Activated CD4-positive, alpha-beta T cell treated with anti-CD3 and anti-CD28 coated beads, Interleukin-2, amount 10 ng/mL, durations not matched to agents 7 days and 5 days (primary cell): ENCODE measurements around the gene KLK15. TPM values are rescaled to one million over a fixed set of nuclear protein-coding genes. Genes with fewer than 3 reads are reported as not detected.
"Not testable (repeated sequence)": the region's sequence is repeated elsewhere in the genome, so short reads cannot be mapped to it uniquely, and the experiment has no call there.

Experiments used
- CTCF ChIA-PET: fragments of 350-600 bp; sonication (Branson Sonifier 250); formaldehyde crosslinking; loops from one replicate; lab custom pipeline; 2021; ENCODE audit warnings: antibody characterized with exemption; lab: Charles Lee
- POLR2A ChIA-PET: fragments of 350-600 bp; sonication (Branson Sonifier 250); formaldehyde crosslinking; loops from one replicate; lab custom pipeline; 2021; ENCODE audit warnings: antibody characterized with exemption; lab: Charles Lee
- DNase-seq: peaks from one replicate; pipeline ENCODE4 v3.0.0-alpha.2; 2020
- H3K27ac Mint-ChIP-seq: one replicate; pipeline ENCODE4 v1.8.0; 2021; ENCODE audit warnings: mild to moderate bottlenecking, moderate library complexity, mixed read lengths
- H3K27me3 Mint-ChIP-seq: one replicate; pipeline ENCODE4 v1.8.0; 2021; ENCODE audit warnings: mixed read lengths
- H3K36me3 Mint-ChIP-seq: one replicate; pipeline ENCODE4 v1.8.0; 2021; ENCODE audit warnings: low read depth, mixed read lengths
- H3K4me1 Mint-ChIP-seq: one replicate; pipeline ENCODE4 v1.8.0; 2021; ENCODE audit warnings: mixed read lengths
- H3K4me3 Mint-ChIP-seq: one replicate; pipeline ENCODE4 v1.8.0; 2021; ENCODE audit warnings: mild to moderate bottlenecking, moderate library complexity, mixed read lengths
- H3K9me3 Mint-ChIP-seq: one replicate; pipeline ENCODE4 v1.8.0; 2021; ENCODE audit warnings: mixed read lengths
- total RNA-seq, 2 experiments: library from RNA; stranded (reverse); gene quantifications; one replicate each; pipeline ENCODE4 v1.2.3, GENCODE V29; 2021

KLK15 gene
- total RNA-seq, 2 experiments from 2014 or later, result not detected

DNA sequence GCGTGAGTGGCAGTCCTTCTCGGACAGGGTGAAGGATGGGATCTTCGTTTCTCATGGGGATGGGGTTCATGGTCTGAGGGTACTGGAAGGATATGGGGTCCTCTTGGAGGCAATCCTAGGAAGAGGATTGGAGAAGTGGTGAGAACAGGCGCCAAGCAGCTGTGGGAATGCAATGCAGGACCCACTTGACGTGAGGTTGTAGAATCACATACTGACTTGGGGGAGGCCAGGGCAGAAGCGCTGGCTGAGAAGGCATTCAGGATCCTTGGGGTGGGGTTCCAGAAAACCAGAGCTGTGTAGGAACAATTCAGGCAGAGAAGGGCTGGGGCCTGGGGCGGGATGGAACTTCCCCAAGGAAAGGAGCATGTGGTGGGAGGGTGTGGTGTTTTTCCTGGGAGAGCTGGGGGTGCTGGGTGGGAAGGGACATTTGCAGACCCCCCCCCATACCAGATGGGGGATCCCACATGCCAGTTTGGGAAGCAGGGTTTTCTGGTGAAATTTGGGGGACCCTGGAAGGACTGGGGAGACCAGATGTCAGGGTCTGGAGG, 10.6 kb downstream of the KLK15 start:
- Mint-ChIP-seq H3K4me1 (peaks cover 28% of the 10 kb centered on the region), H3K27me3 (peaks cover 41% of the 10 kb centered on the region), H3K9me3 (no peaks in the 10 kb centered on the region), H3K36me3 (no peaks in the 10 kb centered on the region), H3K4me3 (no peak overlapping the region), H3K27ac (no peak overlapping the region)
- ChIA-PET CTCF (no interaction called here), POLR2A (no interaction called here)
- DNase-seq, result no peak

DNA sequence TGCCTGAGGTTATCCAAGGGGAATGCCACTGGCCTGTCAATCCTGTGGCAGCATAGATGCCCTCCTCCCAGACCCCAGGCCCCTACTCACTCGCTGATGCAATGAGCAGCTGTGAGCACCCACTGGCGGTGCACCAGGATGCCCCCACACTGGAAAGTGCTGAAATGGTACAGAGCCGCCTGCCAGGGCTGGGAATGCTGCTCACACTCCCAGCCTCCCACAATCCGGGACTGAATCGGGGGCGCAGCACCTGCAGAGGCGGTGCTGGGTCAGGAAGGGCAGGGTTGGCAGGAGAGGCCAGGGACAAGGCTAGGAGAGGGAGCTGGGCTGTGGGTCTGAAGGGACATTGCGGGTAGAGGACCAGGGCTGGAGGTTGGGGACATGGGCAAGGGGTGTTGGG, 11.8 kb downstream of the KLK15 start:
- Mint-ChIP-seq H3K27me3 (peaks cover 41% of the 10 kb centered on the region), H3K36me3 (no peaks in the 10 kb centered on the region), H3K4me3 (no peak overlapping the region), H3K4me1 (peaks cover 34% of the 10 kb centered on the region), H3K27ac (no peak overlapping the region), H3K9me3 (no peaks in the 10 kb centered on the region)
- POLR2A ChIA-PET, result no interaction called here
- no peak for DNase-seq
- CTCF ChIA-PET, result no interaction called here

- POLR2A ChIA-PET, result no interaction called here
- no peak overlapping the region for H3K4me3 Mint-ChIP-seq
- no peak for DNase-seq
- peak overlapping the region; percentile 15 for H3K27ac Mint-ChIP-seq
- H3K4me1 Mint-ChIP-seq, result peaks cover 34% of the 10 kb centered on the region
- H3K27me3 Mint-ChIP-seq, result peaks cover 40% of the 10 kb centered on the region
- no peaks in the 10 kb centered on the region for H3K9me3 Mint-ChIP-seq
- no peaks in the 10 kb centered on the region for H3K36me3 Mint-ChIP-seq
- CTCF ChIA-PET, result no interaction called here
Measured at GRCh38 chr19:50821248-50821612, 12.1 kb downstream of the KLK15 start.

DNA sequence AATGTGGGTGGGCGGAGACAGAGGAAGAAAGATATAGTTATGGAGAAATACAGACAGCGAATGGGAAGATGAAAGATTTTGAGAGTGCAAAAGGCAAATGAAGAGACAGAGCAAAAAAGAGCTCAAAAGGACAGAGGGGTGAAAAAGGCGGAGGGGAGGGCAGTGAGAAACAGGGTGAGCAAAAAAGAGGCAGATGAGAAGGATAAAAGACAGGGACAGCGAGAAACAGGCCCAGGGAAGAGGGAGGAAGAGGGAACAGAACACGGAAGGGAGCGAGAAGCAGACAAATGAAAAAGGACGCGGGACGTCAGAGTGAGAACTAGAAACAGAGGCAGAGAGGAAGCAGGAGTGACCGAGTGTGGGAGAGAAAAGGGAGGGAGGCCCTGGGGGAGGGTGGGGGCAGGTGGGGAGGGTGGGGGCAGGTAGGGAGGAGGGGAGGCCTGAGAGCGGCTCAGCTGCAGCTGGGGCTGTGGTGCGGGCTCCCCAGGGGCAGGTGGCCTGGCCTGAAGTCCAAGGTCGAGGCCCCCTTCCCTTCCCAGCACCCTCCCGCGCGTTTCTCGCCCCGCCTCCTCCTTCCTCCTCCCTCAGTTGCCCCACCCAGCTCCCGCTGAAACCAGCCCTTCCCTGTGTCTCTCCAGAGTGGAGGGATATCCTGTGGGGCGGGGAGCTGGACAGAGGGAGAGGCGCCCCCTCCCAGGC, 12.7 kb downstream of the KLK15 start:
- no peaks in the 10 kb centered on the region for H3K36me3 Mint-ChIP-seq
- H3K27me3 Mint-ChIP-seq, result peaks cover 40% of the 10 kb centered on the region
- H3K4me3 Mint-ChIP-seq, result peak overlapping the region; percentile 11
- CTCF ChIA-PET, result no interaction called here
- no peaks in the 10 kb centered on the region for H3K9me3 Mint-ChIP-seq
- no peak for DNase-seq
- H3K27ac Mint-ChIP-seq, result peak overlapping the region; percentile 15
- peaks cover 34% of the 10 kb centered on the region for H3K4me1 Mint-ChIP-seq
- POLR2A ChIA-PET, result no interaction called here

DNA sequence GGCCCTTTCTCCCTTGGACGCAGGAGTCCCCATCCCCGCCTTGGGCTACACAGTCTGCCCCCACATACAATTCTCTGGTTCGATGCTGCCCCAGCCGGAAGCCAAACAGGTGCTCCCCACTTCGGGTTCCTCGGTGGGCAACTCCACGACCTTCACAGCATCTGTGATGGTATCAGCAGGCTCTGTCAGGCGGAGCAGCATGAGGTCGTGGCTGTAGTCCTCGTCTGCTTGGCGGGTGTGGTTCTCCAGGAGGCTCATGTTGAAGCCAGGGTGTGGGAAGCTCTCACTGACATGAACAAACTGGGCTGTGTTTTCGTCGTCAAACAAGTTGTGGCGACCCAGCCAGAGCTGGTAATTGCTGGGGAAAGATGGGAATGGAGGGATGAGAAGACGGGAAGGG, 13.3 kb downstream of the KLK15 start:
- POLR2A ChIA-PET, result interaction anchor here (0.9 kb wide), 1 partner anchor 15 kb away, joined by 3 read pairs; no protein-coding TSS in a partner anchor
- peaks cover 40% of the 10 kb centered on the region for H3K27me3 Mint-ChIP-seq
- no peak overlapping the region for H3K4me3 Mint-ChIP-seq

GRCh38 chr19:50819636-50820035, 13.7 kb downstream of the KLK15 start:
- H3K4me3 Mint-ChIP-seq, result no peak overlapping the region
- POLR2A ChIA-PET, result interaction anchor here (0.9 kb wide), 1 partner anchor 15 kb away, joined by 3 read pairs; no protein-coding TSS in a partner anchor
- no peaks in the 10 kb centered on the region for H3K36me3 Mint-ChIP-seq
- no peak overlapping the region for H3K27ac Mint-ChIP-seq
- no peak for DNase-seq
- H3K27me3 Mint-ChIP-seq, result peaks cover 43% of the 10 kb centered on the region
- CTCF ChIA-PET, result interaction anchor here (1.0 kb wide), 1 partner anchor 15 kb away, joined by 3 read pairs; no protein-coding TSS in a partner anchor
- no peaks in the 10 kb centered on the region for H3K9me3 Mint-ChIP-seq
- H3K4me1 Mint-ChIP-seq, result peaks cover 34% of the 10 kb centered on the region

More for the DNA sequence above, 13.3 kb downstream of the KLK15 start:
- DNase-seq, result no peak
- Mint-ChIP-seq H3K36me3 (no peaks in the 10 kb centered on the region), H3K9me3 (no peaks in the 10 kb centered on the region), H3K4me1 (peaks cover 34% of the 10 kb centered on the region), H3K27ac (peak overlapping the region; percentile 47)
- CTCF ChIA-PET, result no interaction called here

DNA sequence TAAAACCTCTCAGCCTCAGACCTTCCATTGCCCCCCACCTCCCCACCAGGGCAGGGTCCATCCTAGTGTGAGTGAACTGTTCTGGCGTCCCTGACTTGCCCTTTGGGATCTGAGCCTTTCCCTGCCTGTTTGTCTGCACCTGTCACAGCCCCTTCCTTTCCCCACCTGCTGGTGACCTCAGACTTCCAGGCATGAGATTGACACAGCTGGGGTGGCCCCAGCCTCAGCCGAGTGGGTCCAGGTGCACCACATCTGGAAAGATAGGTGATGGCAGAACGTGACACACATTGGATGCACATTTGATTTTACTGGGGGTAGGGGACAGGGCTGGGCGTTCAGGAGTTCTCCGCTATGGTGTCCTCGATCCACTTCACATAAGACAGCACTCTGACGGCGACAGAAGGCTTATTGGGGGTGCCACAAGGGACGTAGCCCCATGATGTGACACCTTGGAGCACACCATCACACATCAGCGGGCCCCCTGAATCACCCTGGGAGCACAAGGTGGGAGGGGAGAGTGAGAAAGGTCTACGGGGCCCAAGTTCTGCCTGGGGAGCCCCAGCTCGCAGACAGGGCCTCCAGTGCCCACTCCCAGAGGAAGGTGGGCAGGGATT, 14.4 kb downstream of the KLK15 start:
- POLR2A ChIA-PET, result interaction anchor here (0.9 kb wide), 1 partner anchor 14 kb away, joined by 3 read pairs; no protein-coding TSS in a partner anchor
- H3K4me1 Mint-ChIP-seq, result peaks cover 34% of the 10 kb centered on the region
- H3K9me3 Mint-ChIP-seq, result no peaks in the 10 kb centered on the region
- DNase-seq, result no peak
- peaks cover 46% of the 10 kb centered on the region for H3K27me3 Mint-ChIP-seq
- no peaks in the 10 kb centered on the region for H3K36me3 Mint-ChIP-seq
- peak overlapping the region; percentile 65 for H3K4me3 Mint-ChIP-seq
- CTCF ChIA-PET, result interaction anchor here (0.7 to 1.0 kb wide), 2 partner anchors 14 kb away, joined by 3 read pairs; partner anchors contain the start of gene KLK15
- peak overlapping the region; percentile 62 for H3K27ac Mint-ChIP-seq

DNA sequence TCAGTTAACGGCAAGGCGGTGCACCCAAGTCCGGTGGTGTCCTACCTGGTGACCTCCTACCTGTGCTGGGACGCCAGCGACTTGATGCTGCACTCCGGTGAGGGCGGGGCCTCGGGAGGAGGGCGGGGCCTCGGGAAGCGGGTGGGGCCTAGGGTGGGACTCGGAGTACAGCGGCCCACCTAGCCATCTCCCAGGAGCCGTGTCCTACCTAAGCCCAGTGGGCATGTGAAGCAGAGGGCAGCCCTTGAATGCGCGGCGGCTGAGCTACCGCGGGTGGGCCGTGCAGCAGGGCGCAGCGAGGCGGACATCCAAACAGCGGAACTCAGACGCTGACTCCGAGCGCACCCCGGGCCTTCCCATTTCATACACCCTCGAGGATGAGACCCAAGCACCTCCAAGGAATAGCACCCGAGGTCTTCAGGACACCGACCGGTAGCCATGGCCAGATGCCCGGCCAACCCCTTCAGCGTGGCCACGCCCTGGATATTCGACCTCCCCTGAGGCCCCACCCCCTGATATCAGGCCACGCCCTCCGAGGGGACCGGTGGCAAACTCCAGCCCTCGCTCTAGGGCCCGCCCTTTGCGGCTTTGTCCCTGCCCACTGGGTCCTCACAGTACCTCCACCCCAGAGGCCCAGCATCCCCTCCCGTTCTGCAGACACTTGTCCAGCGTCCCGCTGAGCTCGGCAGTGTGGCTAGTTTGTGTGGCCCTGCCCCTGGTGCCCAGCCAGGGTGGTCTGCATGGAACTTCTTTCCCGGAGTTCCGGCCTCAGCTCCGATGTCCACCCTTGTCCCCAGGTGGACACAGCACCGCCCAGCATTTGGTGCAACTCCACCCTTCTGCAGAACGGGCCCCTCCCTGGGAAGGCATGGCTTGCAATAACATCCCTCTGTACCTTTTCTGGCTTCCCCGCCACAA, 15.2 kb downstream of the KLK15 start:
- H3K9me3 Mint-ChIP-seq, result no peaks in the 10 kb centered on the region

DNA sequence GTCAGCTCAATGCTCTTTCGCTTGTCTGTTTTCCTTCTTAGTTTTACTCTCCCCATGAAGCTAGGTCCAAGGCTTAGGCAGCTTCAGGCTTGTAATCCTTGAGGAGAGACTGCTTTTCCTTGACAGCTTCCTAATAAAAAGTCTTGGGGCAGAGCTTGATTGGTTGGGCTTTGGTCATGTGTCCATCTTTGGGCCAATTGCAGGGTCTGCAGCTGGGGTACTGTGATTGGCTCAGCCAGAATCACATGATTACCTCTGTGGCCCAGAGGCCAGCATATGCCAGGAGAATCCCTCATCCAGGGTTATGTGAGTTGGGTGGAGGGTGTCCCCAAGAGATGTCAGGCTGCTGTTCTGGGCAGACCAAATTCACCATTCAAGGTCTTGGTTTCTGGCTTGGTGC, 17.9 kb downstream of the KLK15 start:
- POLR2A ChIA-PET, result no interaction called here
- H3K27me3 Mint-ChIP-seq, result peaks cover 28% of the 10 kb centered on the region
- peaks cover 2% of the 10 kb centered on the region for H3K9me3 Mint-ChIP-seq

More for the DNA sequence above, 15.2 kb downstream of the KLK15 start:
- Mint-ChIP-seq H3K27me3 (peaks cover 46% of the 10 kb centered on the region), H3K36me3 (no peaks in the 10 kb centered on the region), H3K4me3 (peak overlapping the region; percentile 65), H3K27ac (peak overlapping the region; percentile 56), H3K4me1 (peaks cover 34% of the 10 kb centered on the region)
- ChIA-PET POLR2A (no interaction called here), CTCF (interaction anchor here (0.7 kb wide), 1 partner anchor 15 kb away, joined by 3 read pairs; the partner anchor contains the start of gene KLK15)
- DNase-seq, result peak; percentile 56

DNA sequence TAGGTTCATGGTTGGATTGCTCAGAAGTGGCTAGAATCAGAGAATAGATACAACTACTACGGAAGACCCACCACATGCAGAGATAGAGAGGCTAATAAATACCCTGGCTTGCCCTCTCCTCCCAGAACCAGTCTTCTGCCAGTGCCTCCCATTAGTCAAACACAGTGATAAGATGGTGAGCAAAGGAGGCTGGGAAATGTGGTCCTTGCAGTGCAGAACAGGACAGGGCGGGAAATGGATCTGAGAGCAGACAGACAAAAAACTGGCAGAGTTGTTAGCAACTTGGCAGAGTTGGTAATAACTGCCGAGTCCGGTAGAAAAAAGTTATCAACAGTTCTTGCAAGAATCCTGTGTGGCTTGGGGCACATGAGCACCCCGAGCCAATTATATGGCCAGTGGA, 18.5 kb downstream of the KLK15 start:
- no peaks in the 10 kb centered on the region for H3K36me3 Mint-ChIP-seq
- CTCF ChIA-PET, result interaction anchor here (0.6 kb wide), 1 partner anchor 126 kb away, joined by 5 read pairs; no protein-coding TSS in a partner anchor
- peaks cover 24% of the 10 kb centered on the region for H3K27me3 Mint-ChIP-seq
- no peak overlapping the region for H3K27ac Mint-ChIP-seq
- no peak for DNase-seq
- H3K4me1 Mint-ChIP-seq, result peaks cover 22% of the 10 kb centered on the region
- H3K9me3 Mint-ChIP-seq, result peaks cover 3% of the 10 kb centered on the region
- no peak overlapping the region for H3K4me3 Mint-ChIP-seq
- POLR2A ChIA-PET, result no interaction called here

More for the DNA sequence above, 17.9 kb downstream of the KLK15 start:
- H3K27ac Mint-ChIP-seq, result no peak overlapping the region
- no peaks in the 10 kb centered on the region for H3K36me3 Mint-ChIP-seq
- peaks cover 27% of the 10 kb centered on the region for H3K4me1 Mint-ChIP-seq
- no peak for DNase-seq
- CTCF ChIA-PET, result interaction anchor here (0.6 kb wide), 1 partner anchor 125 kb away, joined by 5 read pairs; no protein-coding TSS in a partner anchor
- H3K4me3 Mint-ChIP-seq, result no peak overlapping the region

DNA sequence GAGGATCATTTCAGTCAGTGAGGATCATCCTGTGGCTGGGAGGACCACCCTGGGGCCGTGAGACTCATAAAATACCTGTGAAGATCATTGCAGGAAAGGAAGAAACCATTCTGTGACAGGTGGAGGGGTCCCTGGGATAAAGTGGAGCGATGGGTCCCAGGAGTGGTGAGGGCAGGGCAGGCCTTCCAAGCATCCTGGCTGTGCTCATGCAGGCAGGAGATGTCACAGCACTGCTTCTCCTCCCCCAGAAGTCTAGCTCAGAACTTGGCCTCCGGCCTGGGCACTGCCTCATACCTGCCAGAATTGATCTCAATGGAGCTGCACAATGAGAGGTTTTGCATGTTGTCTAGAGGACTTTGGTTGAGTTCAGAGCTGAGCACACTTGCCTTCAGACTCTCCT, 20.9 kb downstream of the KLK15 start:
- POLR2A ChIA-PET, result no interaction called here
- no peaks in the 10 kb centered on the region for H3K36me3 Mint-ChIP-seq
- H3K27ac Mint-ChIP-seq, result no peak overlapping the region

DNA sequence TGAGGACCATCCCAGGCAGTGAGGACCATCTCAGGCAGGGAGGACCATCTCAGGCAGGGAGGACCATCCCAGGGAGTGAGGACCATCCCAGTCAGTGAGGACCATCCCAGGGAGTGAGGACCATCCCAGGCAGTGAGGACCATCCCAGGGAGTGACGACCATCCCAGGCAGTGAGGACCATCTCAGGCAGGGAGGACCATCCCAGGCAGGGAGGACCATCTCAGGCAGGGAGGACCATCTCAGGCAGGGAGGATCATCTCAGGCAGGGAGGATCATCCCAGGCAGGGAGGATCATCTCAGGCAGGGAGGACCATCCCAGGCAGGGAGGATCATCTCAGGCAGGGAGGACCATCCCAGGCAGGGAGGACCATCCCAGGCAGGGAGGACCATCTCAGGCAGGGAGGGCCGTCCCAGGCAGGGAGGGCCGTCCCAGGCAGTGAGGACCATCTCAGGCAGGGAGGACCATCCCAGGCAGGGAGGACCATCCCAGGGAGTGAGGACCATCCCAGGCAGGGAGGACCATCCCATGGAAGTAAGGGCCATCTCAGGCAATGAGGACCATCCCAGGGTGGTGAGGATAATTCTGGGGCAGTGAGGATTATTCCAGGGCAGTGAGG, 21.6 kb downstream of the KLK15 start:
- peaks cover 14% of the 10 kb centered on the region for H3K27me3 Mint-ChIP-seq
- H3K4me3 Mint-ChIP-seq, H3K9me3 Mint-ChIP-seq, CTCF ChIA-PET, DNase-seq, POLR2A ChIA-PET, H3K27ac Mint-ChIP-seq, H3K4me1 Mint-ChIP-seq, H3K36me3 Mint-ChIP-seq: not testable (repeated sequence)

More for the DNA sequence above, 20.9 kb downstream of the KLK15 start:
- Mint-ChIP-seq H3K9me3 (peaks cover 3% of the 10 kb centered on the region), H3K4me1 (peaks cover 5% of the 10 kb centered on the region), H3K4me3 (no peak overlapping the region), H3K27me3 (peaks cover 14% of the 10 kb centered on the region)
- CTCF ChIA-PET, result no interaction called here
- DNase-seq, result no peak
